Naive B cell (primary cell): ENCODE measurements around the gene FGF2. TPM values are rescaled to one million over a fixed set of nuclear protein-coding genes. Genes with fewer than 3 reads are reported as not detected.
"Not testable (repeated sequence)": the region's sequence is repeated elsewhere in the genome, so short reads cannot be mapped to it uniquely, and the experiment has no call there.

Experiments used
- ATAC-seq, 2 donors: fragments of 150-1000 bp; cut with Tn5 transposase; 2 replicates each; pipeline ENCODE4 v1.10.0; 2021; ENCODE audit warnings: low read depth in 2 of 2, mild to moderate bottlenecking in 2 of 2, moderate library complexity in 2 of 2
- DNase-seq: peaks from one replicate; pipeline ENCODE4 v3.0.0; 2022
- H3K27ac Mint-ChIP-seq, 6 donors: one replicate each; pipeline ENCODE4 v1.8.0; 2020 to 2022; ENCODE audit warnings: mild to moderate bottlenecking in 6 of 6, mixed read lengths in 6 of 6, moderate library complexity in 5 of 6, inconsistent platforms in 2 of 6
- H3K27me3 Mint-ChIP-seq, 3 donors: one replicate each; pipeline ENCODE4 v1.8.0; 2021 to 2022; ENCODE audit warnings: mixed read lengths in 3 of 3, mild to moderate bottlenecking in 1 of 3
- H3K36me3 Mint-ChIP-seq, 2 donors: one replicate each; pipeline ENCODE4 v1.8.0; 2020 to 2022; ENCODE audit warnings: mixed read lengths in 2 of 2, inconsistent platforms in 1 of 2, mild to moderate bottlenecking in 1 of 2
- H3K4me1 Mint-ChIP-seq, 3 donors: one replicate each; pipeline ENCODE4 v1.8.0; 2020 to 2022; ENCODE audit warnings: mixed read lengths in 3 of 3, inconsistent platforms in 1 of 3, mild to moderate bottlenecking in 1 of 3, moderate library complexity in 1 of 3
- H3K4me3 Mint-ChIP-seq, 8 donors: one replicate each; pipeline ENCODE4 v1.8.0; 2020 to 2022; ENCODE audit warnings: mild to moderate bottlenecking in 8 of 8, mixed read lengths in 8 of 8, moderate library complexity in 8 of 8, inconsistent platforms in 2 of 8
- H3K9me3 Mint-ChIP-seq, 7 donors: one replicate each; pipeline ENCODE4 v1.8.0; 2020 to 2022; ENCODE audit warnings: mixed read lengths in 7 of 7, mild to moderate bottlenecking in 5 of 7, inconsistent platforms in 2 of 7, moderate library complexity in 1 of 7
- polyA plus RNA-seq, 6 donors: library from polyadenylated mRNA; unstranded; fragments of 300-500 nt; fragmentation: Illumina TruSeq; gene quantifications; one replicate each; pipeline ENCODE4 v1.2.3, GENCODE V29; 2021; ENCODE audit warnings: low read depth in 6 of 6

The FGF2 gene
- polyA plus RNA-seq, 6 donors from 2014 or later, result 0.06 to 0.17 (median 0.08) TPM; not detected in 3

- H3K9me3 Mint-ChIP-seq, result no peaks in the 10 kb centered on the region
- DNase-seq (no peak), ATAC-seq (no peak)
- H3K4me1 Mint-ChIP-seq, result no peaks in the 10 kb centered on the region
- H3K36me3 Mint-ChIP-seq, result peaks cover 0 to 7% of the 10 kb centered on the region in 2 donors
- H3K4me3 Mint-ChIP-seq, result no peak overlapping the region
- H3K27ac Mint-ChIP-seq, result no peak overlapping the region
- peaks cover 3 to 23% (median 19%) of the 10 kb centered on the region in 3 donors for H3K27me3 Mint-ChIP-seq
Measured at GRCh38 chr4:122796801-122797404, 29.7 kb upstream of the FGF2 start.

- no peak overlapping the region for H3K4me3 Mint-ChIP-seq
- H3K27me3 Mint-ChIP-seq, result peaks cover 3 to 23% (median 19%) of the 10 kb centered on the region in 3 donors
- H3K4me1 Mint-ChIP-seq, result no peaks in the 10 kb centered on the region
- no peak overlapping the region for H3K27ac Mint-ChIP-seq
- DNase-seq, result no peak
- no peaks in the 10 kb centered on the region for H3K9me3 Mint-ChIP-seq
- no peak for ATAC-seq
- H3K36me3 Mint-ChIP-seq, result peaks cover 0 to 7% of the 10 kb centered on the region in 2 donors
Measured at GRCh38 chr4:122797405-122798094, 29.1 kb upstream of the FGF2 start.

GRCh38 chr4:122798101-122798500 lies 28.5 kb upstream of the FGF2 start:
- Mint-ChIP-seq H3K27me3 (peaks cover 3 to 23% (median 19%) of the 10 kb centered on the region in 3 donors), H3K36me3 (peaks cover 0 to 7% of the 10 kb centered on the region in 2 donors), H3K27ac (no peak overlapping the region), H3K9me3 (no peaks in the 10 kb centered on the region), H3K4me1 (no peaks in the 10 kb centered on the region), H3K4me3 (no peak overlapping the region)
- ATAC-seq, result no peak
- no peak for DNase-seq

GRCh38 chr4:122798917-122799316 lies 27.7 kb upstream of the FGF2 start:
- Mint-ChIP-seq H3K4me1 (no peaks in the 10 kb centered on the region), H3K27me3 (peaks cover 3 to 20% (median 19%) of the 10 kb centered on the region in 3 donors), H3K27ac (no peak overlapping the region), H3K36me3 (peaks cover 0 to 7% of the 10 kb centered on the region in 2 donors), H3K4me3 (no peak overlapping the region), H3K9me3 (no peaks in the 10 kb centered on the region)
- DNase-seq, result no peak
- no peak for ATAC-seq

GRCh38 chr4:122803788-122804208 lies 22.8 kb upstream of the FGF2 start:
- Mint-ChIP-seq H3K4me1 (no peaks in the 10 kb centered on the region), H3K27me3 (peaks cover 0 to 15% (median 8%) of the 10 kb centered on the region in 3 donors), H3K9me3 (no peaks in the 10 kb centered on the region), H3K36me3 (no peaks in the 10 kb centered on the region), H3K27ac (peak overlapping the region in 1 of 6 donors; percentile 16), H3K4me3 (no peak overlapping the region)
- no peak for DNase-seq
- ATAC-seq, result no peak

- ATAC-seq (no peak), DNase-seq (no peak)
- H3K9me3 Mint-ChIP-seq, result peaks cover 0 to 7% (median 2%) of the 10 kb centered on the region in 7 donors
- no peaks in the 10 kb centered on the region for H3K4me1 Mint-ChIP-seq
- peak overlapping the region in 1 of 6 donors; percentile 27 for H3K27ac Mint-ChIP-seq
- peaks cover 0 to 15% (median 8%) of the 10 kb centered on the region in 3 donors for H3K27me3 Mint-ChIP-seq
- H3K4me3 Mint-ChIP-seq, result no peak overlapping the region
- H3K36me3 Mint-ChIP-seq, result no peaks in the 10 kb centered on the region
Measured at GRCh38 chr4:122806981-122807679, 19.5 kb upstream of the FGF2 start.

- no peak for DNase-seq
- no peaks in the 10 kb centered on the region for H3K4me1 Mint-ChIP-seq
- H3K27me3 Mint-ChIP-seq, result peaks cover 0 to 25% (median 6%) of the 10 kb centered on the region in 3 donors
- H3K36me3 Mint-ChIP-seq, result no peaks in the 10 kb centered on the region
- H3K27ac Mint-ChIP-seq, result no peak overlapping the region
- no peak for ATAC-seq
- H3K4me3 Mint-ChIP-seq, result no peak overlapping the region
- H3K9me3 Mint-ChIP-seq, result peaks cover 0 to 9% (median 5%) of the 10 kb centered on the region in 7 donors
Measured at GRCh38 chr4:122810669-122811068, 16.0 kb upstream of the FGF2 start.

GRCh38 chr4:122811781-122812180 lies 14.8 kb upstream of the FGF2 start:
- not testable (repeated sequence) for DNase-seq, H3K27ac Mint-ChIP-seq, ATAC-seq, H3K36me3 Mint-ChIP-seq, H3K4me3 Mint-ChIP-seq, H3K4me1 Mint-ChIP-seq, H3K9me3 Mint-ChIP-seq
- H3K27me3 Mint-ChIP-seq, result peaks cover 0 to 19% (median 9%) of the 10 kb centered on the region in 3 donors

GRCh38 chr4:122812823-122813222 lies 13.8 kb upstream of the FGF2 start:
- not testable (repeated sequence) for ATAC-seq, DNase-seq, H3K27ac Mint-ChIP-seq, H3K4me1 Mint-ChIP-seq, H3K36me3 Mint-ChIP-seq, H3K4me3 Mint-ChIP-seq, H3K9me3 Mint-ChIP-seq
- peaks cover under 1 to 15% (median 11%) of the 10 kb centered on the region in 3 donors for H3K27me3 Mint-ChIP-seq

- Mint-ChIP-seq H3K4me1 (no peaks in the 10 kb centered on the region), H3K9me3 (peaks cover 0 to 9% (median 5%) of the 10 kb centered on the region in 7 donors), H3K27me3 (peaks cover 15 to 20% (median 16%) of the 10 kb centered on the region in 3 donors), H3K4me3 (no peak overlapping the region), H3K27ac (no peak overlapping the region), H3K36me3 (no peaks in the 10 kb centered on the region)
- no peak for ATAC-seq
- no peak for DNase-seq
Measured at GRCh38 chr4:122814426-122814825, 12.2 kb upstream of the FGF2 start.

- Mint-ChIP-seq H3K27ac (no peak overlapping the region), H3K4me3 (no peak overlapping the region), H3K9me3 (peaks cover 0 to 9% (median 5%) of the 10 kb centered on the region in 7 donors), H3K27me3 (peaks cover 23 to 28% (median 24%) of the 10 kb centered on the region in 3 donors), H3K4me1 (no peaks in the 10 kb centered on the region), H3K36me3 (no peaks in the 10 kb centered on the region)
- DNase-seq, result no peak
- no peak for ATAC-seq
Measured at GRCh38 chr4:122815248-122815647, 11.4 kb upstream of the FGF2 start.

- Mint-ChIP-seq H3K27ac (no peak overlapping the region), H3K36me3 (no peaks in the 10 kb centered on the region), H3K27me3 (peaks cover 33 to 40% (median 33%) of the 10 kb centered on the region in 3 donors), H3K9me3 (peaks cover 0 to 6% (median 0%) of the 10 kb centered on the region in 7 donors), H3K4me1 (no peaks in the 10 kb centered on the region), H3K4me3 (no peak overlapping the region)
- DNase-seq (no peak), ATAC-seq (no peak)
Measured at GRCh38 chr4:122816476-122816875, 10.2 kb upstream of the FGF2 start.

- DNase-seq, result no peak
- H3K9me3 Mint-ChIP-seq, result peaks cover 0 to 22% (median 7%) of the 10 kb centered on the region in 7 donors
- peaks cover 46 to 58% (median 52%) of the 10 kb centered on the region in 3 donors for H3K27me3 Mint-ChIP-seq
- no peaks in the 10 kb centered on the region for H3K36me3 Mint-ChIP-seq
- H3K27ac Mint-ChIP-seq, result no peak overlapping the region
- H3K4me3 Mint-ChIP-seq, result no peak overlapping the region
- ATAC-seq, result no peak
- no peaks in the 10 kb centered on the region for H3K4me1 Mint-ChIP-seq
Measured at GRCh38 chr4:122819708-122820449, 6.8 kb upstream of the FGF2 start.
